NT2/D1 (cell line): ENCODE measurements around the gene PROM1.

ENCODE experiments used
- SUZ12 ChIP-seq: IDR thresholded peaks from 2 replicates; pipeline ENCODE4 v1.6.1; 2011; ENCODE audit not compliant: insufficient read length, insufficient read depth; ENCODE audit errors: extremely low read depth
- YY1 ChIP-seq: IDR thresholded peaks from 2 replicates; pipeline ENCODE4 v1.6.1; 2011; ENCODE audit not compliant: insufficient read length, insufficient read depth

DNA sequence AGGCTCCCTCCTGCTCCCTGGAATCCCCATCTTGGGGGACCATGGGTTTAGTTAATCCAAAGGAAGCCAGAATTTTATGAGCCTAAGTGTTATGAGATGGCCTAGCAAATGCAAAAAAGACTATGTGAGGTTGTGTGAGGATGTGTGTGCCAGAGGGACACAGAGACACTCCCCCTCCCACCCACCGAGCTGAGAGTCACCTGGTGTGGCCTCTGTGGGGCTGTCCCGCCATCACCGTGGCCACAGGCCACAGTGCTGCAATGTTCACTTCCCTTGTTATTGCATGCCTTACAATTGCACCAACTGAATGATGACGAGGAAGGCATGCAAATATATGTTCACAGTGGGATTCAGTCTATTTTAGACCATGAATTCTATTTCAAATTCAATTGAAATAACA is 120.2 kb downstream of the PROM1 start:
- no peak for TF ChIP-seq SUZ12
- TF ChIP-seq YY1 = no peak
